Brain pericyte (primary cell): ENCODE measurements around the gene POLR3K.
A peak's percentile ranks its signal among the peaks of the same experiment; 100 is the strongest.

ENCODE experiments used
- DNase-seq: peaks from one replicate; pipeline ENCODE4 v3.0.0-alpha.2; 2012; ENCODE audit warnings: low read depth, low spot score

Gene POLR3K

GRCh38 chr16:53346-54236 is at the start of gene POLR3K, which contains the start of gene SNRNP25:
Gene POLR3K, minus strand, starts transcription at chr16:53608. Its CDS starts 22 bp downstream, at chr16:53586.
Gene SNRNP25, plus strand, starts transcription at chr16:53828. Its CDS starts 189 bp downstream, at chr16:54017.
- peak; percentile 95 for DNase-seq

- DNase-seq, result peak; percentile 50
Measured at GRCh38 chr16:102060-102855, 48.9 kb upstream of the POLR3K start.

GRCh38 chr16:101586-101985 is 48.2 kb upstream of the POLR3K start:
- no peak for DNase-seq

- no peak for DNase-seq
Measured at GRCh38 chr16:100989-101388, 47.6 kb upstream of the POLR3K start.

GRCh38 chr16:97822-98221 is 44.4 kb upstream of the POLR3K start:
- DNase-seq, result no peak

GRCh38 chr16:96935-97381 is 43.5 kb upstream of the POLR3K start:
- peak; percentile 64 for DNase-seq

- no peak for DNase-seq
Measured at GRCh38 chr16:94918-95265, 41.5 kb upstream of the POLR3K start.

- DNase-seq, result no peak
Measured at GRCh38 chr16:92431-93339, 39.3 kb upstream of the POLR3K start.

- no peak for DNase-seq
Measured at GRCh38 chr16:91484-91883, 38.1 kb upstream of the POLR3K start.

GRCh38 chr16:89391-90302 is 36.2 kb upstream of the POLR3K start:
- no peak for DNase-seq

- DNase-seq, result no peak
Measured at GRCh38 chr16:88613-89012, 35.2 kb upstream of the POLR3K start.

GRCh38 chr16:86483-86952 is 33.1 kb upstream of the POLR3K start:
- DNase-seq, result no peak

GRCh38 chr16:85865-86264 is 32.5 kb upstream of the POLR3K start:
- DNase-seq, result no peak

- DNase-seq, result no peak
Measured at GRCh38 chr16:85407-85782, 32.0 kb upstream of the POLR3K start.

- DNase-seq, result peak; percentile 61
Measured at GRCh38 chr16:84718-85406, 31.5 kb upstream of the POLR3K start.

GRCh38 chr16:83781-84615 is 30.6 kb upstream of the POLR3K start:
- no peak for DNase-seq

- no peak for DNase-seq
Measured at GRCh38 chr16:83060-83603, 29.7 kb upstream of the POLR3K start.
